T-helper 2 cell (primary cell): Measurements from ENCODE around the gene NSG1.
A peak's percentile ranks its signal among the peaks of the same experiment; 100 is the strongest.
"Not testable (repeated sequence)": the region's sequence is repeated elsewhere in the genome, so short reads cannot be mapped to it uniquely, and the experiment has no call there.

ENCODE experiments used
- DNase-seq, 5 experiments: peaks; one replicate each; pipeline versions ENCODE4 v3.0.0 to v3.0.0-alpha.2; 2012 to 2022

Gene NSG1

DNA sequence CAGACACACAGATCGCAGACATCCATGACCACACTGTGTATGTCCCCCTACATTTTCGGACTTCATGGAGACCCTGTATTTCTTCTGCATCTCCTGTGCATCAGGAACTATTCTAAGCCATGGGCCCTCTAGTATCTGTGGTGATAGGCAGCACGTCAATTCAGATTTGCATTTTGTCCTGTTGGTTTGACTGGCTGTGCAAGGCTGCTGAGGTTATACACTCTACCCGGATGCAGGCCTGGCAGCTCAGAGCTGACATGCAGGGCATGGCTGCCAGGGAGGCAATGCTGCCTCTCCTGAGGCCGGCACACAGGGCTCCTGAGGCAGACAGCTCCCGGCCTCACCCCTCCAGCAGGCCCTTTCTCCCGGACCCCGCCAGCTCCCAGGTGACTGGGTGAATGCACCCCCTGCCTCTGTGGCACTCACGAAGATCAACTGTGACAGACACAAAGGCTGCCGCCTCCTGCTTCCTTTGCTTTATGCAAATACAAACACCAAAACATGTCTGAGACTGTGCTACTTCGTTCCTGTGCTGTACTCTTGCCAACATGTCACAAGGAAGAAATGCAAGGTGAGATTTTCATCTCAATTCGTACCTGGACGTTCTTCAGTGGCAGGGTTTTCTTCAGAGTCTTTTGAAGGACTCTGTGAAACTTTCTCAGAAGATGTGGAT, 51.0 kb downstream of the NSG1 start:
- DNase-seq = no peak

DNA sequence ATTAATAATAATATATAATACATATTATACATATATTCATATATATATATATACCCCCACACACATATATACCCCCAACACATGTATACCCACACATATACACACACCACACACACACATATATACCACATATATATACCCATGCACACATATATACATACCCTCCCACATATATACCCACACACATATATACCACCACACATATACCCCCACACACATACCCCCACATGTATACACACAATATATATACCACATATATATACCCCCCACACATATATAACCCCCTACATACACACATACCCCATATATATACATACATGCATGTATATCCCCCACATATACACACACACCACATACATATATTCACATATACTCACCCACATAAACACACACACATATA, 52.0 kb downstream of the NSG1 start:
- no peak for DNase-seq

DNA sequence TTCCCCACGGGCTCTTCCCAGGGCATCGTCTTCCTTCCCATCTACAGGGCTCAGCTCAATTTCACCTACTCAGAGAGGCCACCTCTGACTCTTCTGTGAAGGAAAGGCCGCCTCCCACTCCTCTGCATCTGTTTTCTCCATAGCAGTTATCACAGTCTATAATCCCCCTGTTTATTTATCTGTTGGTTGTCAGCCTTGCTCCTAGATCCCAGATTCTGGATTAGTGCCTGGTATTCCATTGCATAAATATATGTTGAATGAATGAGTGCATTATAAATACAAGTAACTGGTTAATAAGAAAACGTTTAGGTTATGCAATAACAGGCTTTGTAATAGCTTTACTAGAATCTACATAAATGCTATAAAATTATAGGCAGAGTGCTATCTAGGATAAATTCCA, 52.9 kb downstream of the NSG1 start:
- no peak for DNase-seq

DNA sequence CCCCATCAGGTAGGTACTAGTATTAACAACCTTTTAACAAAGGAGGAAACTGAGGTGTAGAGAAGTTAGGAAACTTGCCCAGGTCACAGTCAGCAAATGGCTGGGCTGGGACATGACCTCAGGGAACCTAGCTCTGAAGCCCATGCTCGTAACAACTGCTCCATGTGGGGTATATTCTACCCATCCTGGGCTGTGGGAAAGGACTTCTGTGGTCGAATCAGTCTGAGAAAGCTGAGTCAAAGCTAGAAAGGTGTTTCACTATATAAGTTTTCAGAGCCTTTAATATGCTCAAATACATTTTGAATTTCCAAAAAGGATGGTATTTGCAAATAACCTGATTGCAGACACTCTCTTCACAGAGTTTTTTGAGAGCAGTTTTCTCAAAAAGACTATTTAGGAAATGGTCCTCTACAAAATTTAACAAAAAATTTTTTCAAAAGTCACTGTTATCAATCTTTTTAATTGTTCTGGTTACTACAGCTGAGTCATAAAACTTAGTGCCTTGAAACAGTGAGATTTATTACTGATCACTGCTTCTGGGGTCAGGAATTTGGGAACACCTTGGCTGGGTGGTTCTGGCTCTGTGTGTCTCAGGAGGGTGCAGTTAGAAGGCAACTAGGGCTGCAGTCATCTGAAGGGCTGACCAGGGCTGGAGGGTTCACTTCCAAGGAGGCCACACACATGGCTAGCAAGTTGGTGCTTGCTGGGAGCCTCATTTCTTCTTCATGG, 53.6 kb downstream of the NSG1 start:
- peak in 1 of 5 experiments; percentile 9 for DNase-seq

DNA sequence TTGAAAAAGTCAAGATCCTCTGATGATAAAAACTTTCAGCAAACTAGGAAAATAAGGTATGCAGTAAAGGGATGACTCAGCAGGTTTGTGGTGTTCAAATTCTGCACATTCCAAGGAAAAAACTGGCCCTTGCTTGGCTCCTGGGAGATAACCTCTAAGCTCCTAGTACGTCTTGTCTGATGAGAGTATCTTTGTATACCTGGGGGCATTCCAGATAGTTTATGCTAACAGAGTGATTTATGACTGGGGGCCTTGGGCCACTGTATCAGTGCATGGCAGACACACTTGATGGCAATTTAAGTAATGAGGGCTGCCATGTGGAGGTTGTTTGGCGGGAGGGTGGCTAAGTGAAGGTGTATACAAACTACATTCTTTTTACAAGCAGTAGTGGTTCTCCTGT, 56.9 kb downstream of the NSG1 start:
- DNase-seq = no peak

DNA sequence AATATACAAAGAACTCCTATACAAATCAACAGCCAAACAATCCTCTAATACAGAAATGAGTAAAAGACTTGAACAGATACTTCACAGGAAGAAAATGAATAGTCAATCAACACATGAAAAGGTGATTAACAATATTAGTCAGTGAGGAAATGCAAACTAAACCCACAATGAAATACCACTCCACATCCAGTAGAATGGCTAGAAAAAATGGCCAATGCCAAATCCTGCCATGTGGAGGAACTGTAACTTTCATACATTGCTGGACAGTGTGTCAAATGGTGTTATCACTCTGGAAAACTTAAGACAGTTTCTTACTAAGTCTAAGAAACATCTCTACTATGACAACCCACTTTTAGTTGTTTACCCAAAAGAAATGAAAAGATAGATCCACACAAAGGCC, 59.5 kb downstream of the NSG1 start:
- DNase-seq = no peak

DNA sequence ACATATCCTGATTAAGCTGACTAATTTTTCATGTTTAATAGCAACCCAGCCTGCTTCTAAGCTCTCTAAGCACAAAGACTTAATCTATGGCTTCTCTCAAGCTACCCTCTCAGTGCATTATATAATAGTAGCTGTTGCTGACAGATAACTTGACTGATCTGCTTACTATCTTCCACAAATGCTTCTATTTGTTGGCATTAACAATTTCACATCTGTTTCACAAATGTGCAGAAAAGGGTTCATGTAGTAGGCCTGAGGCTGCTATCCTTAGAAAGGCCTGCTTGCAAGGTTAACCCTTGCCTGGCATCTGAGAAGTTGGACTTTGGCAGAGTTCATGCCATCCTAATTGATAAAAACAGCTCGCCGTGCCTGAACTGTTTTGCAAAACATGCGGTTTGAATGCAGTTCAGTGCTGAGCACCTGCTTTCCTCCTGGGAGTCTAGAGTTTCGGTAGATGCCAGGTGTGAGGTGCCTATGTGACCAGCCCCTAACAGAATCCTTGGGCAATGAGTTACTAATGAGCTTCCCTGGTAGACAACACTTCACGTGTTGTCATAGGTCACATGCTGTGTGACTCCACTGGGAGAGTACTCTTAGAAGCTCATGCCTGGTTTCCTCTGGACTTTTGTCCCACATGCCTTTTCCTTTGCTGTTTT, 68.4 kb downstream of the NSG1 start:
- DNase-seq = no peak

DNA sequence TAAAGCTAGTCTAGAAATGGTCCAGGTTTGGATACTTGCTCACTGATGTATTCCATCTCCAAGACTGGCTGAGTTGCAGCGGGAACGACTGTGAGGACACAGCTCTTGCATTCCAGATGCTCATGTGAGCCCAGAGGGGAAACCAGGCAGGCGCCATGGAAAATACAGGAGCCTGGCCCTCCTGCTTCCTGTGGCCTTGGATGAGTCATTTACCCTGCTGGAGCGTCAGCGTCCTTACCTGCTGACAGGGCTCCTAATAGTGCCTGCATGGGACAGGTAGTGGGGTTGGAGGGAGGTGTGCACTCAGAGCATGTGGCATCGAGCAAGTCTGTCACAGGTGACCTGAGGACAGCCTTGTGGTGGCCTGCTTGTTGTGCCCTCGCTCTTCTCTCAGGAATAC, 69.4 kb downstream of the NSG1 start:
- no peak for DNase-seq

DNA sequence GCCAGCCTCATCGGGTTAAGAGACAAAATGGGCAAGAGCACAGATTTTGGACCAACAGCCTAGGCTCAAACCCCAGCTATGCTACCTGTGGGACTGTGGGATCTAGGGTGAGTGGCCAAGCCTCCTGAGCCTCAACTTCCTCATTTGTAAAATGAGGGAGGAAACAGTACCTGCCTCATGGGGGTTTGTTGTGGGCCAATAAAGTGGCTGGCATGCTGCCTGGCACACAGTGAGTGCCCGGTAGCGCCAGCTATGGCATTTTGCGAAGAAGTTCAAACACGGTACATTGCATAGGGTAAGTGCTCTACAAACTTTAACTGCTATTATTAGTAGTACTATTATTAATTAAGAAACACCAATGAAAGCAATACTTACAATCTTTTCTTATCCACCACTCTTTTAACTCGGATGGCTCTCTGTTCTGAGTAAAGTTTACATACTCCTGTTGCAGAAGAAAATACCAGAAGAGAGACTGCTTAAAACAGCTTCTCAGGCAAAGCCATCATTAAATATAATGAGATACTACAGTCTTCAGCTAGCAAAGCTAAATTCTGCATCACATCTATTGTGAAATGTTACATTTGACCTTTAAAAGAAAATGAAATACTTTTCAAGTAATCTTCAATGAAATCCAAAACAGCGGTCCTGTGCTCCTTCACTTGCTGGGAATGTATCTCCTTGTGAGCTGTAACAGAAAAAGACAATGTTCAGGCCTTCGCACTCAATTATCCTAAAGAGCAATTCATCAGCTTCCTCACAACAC, 70.1 kb downstream of the NSG1 start:
- no peak for DNase-seq

DNA sequence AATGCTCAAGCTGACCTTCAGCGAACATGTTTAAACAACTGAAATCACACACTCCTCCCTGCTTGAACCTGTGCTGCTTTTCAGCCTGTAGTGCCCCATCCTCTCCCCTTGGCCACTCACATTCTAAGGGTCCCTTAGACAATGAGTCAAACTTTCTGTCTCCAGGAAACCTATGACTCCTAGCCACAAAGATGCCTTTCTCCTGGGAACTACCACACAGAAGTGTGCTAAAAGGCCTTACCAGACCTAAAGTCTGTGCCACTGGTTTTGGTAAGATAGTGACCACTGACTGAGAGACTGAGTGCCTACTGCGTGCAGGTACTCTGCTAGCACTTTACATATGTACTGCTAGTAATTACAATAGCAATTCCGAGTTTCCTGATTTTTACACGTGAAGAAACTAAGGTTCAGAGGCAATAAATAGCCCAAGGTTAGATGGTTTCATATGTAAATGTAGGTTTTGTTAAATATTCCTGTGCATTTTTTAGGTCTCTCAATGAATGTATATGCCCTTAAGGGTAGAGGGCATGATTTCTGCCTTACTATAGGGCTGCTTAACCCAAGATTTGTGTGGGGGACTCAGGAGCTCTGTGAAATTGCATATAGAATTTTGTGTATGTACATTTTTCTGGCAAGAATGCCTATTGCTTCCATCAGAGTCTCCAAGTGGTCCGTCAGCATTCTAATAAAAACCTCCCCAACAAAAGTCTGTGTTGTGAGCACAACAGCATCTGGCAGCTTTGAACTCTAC, 71.1 kb downstream of the NSG1 start:
- DNase-seq = no peak

DNA sequence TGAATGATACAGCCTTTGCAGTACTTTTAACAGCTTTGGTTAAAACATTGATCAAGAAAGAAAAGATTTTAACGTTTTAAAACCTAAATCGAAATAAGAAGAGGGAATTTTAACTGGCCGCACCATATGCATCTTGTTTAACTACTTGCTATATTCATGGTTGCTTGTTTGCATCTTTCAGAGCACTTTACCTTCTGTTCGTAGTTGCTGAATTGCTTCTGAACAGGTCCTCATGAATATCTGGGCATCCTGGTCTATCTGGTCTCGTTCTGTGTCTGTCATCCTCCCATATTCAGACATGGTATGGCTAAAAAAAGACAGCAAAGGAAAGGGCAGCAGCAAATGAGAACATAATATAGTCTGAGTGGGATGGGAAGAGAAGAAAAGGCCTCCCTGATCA, 72.3 kb downstream of the NSG1 start:
- no peak for DNase-seq

DNA sequence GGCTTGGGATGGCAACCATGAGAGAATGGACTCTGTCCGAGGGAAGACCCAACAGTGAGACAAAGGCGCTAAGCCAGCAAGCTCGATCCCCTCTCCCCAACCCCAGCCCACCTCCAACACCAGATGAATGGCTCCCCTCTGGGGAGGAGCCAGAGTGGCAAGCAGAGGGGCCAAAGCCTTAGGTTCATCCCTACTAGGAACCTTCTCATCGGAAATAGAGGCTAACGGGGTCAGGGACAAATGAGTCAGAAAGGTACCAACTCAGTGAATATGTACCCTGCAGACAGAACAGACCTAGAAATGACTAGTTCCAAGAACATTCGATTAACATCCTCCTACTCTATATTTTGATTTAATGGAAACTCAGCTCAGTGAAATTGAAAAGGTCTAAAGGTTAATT, 73.9 kb downstream of the NSG1 start:
- peak in 1 of 5 experiments; percentile 20 for DNase-seq

DNA sequence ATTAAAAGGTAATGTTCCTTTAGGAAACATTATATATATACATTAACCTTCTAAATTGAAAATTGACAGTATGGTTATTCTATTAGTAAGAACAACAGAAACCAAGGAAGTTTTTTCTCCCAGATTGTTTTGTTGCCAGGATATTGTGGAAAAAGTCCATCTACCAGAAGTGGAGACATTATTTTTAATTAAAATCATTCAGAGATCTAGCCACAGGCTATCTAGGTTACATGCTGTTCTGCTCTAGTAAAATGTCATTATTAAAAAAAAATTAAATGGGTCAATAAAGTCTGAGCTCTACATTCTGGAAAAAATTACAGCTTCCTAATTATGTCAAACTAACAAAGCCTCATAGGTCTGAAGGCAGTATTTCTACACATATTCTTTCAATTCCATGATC, 74.3 kb downstream of the NSG1 start:
- DNase-seq = no peak

DNA sequence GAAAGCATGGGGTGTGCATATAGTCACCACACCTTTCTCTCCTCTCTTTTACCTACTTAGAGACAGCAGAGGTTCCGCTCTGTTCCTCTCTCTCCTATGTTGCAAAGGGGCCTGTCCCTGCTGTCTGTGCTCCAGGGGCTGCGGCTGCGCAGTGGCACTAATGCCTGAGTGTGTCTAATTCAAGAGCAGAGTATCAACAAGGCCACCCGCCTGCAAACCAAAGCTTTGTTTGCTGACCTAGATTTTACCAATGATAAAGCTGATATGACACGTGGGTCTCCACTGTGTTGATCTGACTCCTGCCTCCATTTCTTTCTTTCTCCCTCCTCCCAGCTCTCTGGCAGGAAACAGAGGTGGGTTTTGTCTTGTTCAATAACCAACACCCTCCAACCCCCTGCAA, 74.9 kb downstream of the NSG1 start:
- peak in 4 of 5 experiments; percentile 15 to 82 (median 41) for DNase-seq

DNA sequence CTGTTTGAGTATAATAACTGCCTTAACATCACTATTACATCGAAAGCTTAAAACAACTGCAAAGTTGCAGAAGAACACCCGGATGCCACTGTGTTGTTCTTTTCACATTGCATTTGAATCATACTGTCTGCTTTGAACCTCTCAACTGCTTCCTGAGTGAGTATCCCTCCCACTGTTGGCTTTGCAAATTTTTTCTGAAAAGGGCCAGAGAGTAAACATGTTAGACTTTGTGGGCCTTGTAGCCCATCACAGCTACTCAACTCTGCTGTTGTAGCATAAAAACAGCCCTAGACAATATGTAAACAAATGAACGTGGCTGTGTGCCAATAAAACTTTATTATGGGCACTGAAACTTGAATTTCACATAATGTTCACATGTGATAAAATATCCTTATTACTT, 76.1 kb downstream of the NSG1 start:
- no peak for DNase-seq

DNA sequence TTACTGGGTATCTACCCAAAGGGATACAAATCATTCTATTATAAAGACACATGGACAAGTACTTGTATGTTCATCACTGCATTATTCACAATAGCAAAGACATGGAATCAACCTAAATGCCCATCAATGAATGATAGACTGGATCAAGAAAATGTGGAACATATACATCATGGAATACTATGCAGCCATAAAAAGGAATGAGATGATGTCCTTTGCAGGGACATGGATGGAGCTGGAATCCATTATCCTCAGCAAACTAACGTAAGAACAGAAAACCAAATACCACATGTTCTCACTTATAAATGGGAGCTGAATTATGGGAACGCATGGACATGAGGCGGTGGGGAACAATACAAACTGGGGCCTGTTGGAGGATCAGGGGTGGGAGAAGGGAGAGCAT, 78.3 kb downstream of the NSG1 start:
- DNase-seq = not testable (repeated sequence)
